ENCODE results near the gene ST6GALNAC3.

ST6GALNAC3 gene

GRCh38 chr1:76146184-76146583, 71.6 kb downstream of the ST6GALNAC3 start:
- FAIRE-seq: no peak

DNA sequence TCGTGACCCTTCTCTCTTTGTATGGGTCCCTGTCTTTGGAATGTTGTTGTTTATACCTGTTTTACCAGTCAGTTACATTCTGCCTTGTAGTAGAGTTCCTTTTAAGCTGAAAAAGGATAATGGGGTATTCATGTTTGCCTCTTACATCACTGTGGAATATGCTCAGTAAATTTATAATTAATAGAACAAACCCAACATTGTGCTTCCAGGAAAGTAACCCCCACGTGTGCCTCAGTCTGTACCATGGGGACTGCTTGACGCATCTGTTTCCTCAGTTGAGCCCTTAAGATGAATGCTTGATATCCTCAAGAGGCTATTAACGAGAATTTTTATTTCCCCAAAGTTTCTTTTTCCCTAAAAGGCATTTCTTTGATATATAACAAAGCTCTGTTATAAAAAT, 73.4 kb downstream of the ST6GALNAC3 start:
- no peak for FAIRE-seq

GRCh38 chr1:76148460-76148859, 73.9 kb downstream of the ST6GALNAC3 start:
- no peak for FAIRE-seq

GRCh38 chr1:76153841-76154205, 79.3 kb downstream of the ST6GALNAC3 start:
- no peak for FAIRE-seq

DNA sequence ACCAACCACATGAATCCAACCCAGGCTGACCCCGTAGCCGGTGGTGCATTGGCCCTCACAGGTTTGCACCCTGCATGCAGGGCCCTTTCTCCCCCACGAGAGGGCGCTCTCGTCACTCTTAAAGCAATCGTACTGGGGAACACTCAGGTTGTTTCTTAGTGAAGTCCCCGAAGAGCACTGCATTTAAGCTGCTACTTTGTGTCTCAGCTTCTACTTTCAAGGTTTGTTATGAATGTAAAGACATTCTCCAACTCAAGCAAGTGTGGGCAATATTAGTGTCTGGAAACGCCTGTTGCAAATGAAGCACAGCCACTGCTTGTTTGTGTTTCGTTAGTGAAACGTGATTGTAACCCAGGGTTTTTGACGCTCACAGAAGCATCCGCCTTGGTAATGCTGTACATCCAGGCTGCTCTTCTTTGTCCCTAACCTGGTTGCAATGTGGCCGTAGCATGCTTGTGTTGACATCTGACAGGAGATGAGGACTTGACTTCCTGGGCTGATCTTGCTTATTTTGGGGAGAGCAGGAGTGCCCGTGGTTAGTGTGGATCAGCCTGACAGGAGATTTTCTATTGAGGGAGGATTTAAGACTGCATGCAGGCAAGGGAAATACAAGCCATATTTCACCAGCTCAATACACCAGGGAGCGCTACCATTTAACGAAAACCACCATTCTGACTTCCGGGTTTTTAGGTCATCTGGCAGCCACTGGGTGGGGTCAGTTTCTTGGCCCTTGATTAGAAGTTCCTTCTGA, 79.8 kb downstream of the ST6GALNAC3 start:
- FAIRE-seq: no peak

DNA sequence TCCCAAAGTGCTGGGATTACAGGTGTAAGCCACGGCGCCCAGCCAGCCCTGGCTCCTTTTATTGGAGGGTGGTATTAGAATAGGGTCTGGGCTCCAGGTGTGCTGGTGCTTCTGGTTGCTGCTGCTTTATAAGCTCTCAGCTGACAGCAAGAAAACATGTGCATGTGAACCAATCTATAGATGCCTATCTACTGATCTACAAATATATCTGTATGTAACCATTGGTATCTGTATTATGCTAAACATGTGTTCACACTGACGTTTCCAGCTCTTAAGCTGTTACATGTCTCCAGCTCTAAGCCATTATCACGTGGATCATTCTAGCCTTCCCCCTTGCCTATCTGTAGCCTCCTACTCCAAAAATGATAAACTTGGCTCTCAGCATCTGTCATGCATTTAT, 82.4 kb downstream of the ST6GALNAC3 start:
- FAIRE-seq: no peak

DNA sequence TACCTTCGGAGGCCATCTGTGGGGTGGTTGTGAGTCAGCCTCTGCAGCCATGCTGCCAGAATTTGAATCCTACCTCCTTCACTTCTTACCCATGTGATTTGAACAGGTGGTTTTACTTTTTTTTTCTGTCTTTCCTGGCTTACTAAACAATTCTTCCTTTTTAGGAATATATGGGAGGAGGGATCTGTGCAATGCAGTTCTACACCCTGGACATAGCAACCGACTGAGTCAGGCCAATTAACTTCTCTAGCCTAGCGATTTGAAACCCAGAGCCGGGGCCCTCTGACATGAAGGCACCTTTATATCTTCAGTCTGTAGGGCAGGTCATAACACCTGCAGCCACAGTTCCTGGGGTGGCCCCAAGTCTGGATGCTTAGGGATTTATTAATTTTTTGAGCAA, 83.6 kb downstream of the ST6GALNAC3 start:
- no peak for FAIRE-seq

- FAIRE-seq: no peak
These were observed 85.7 kb downstream of the ST6GALNAC3 start for GRCh38 chr1:76160225-76160624.

DNA sequence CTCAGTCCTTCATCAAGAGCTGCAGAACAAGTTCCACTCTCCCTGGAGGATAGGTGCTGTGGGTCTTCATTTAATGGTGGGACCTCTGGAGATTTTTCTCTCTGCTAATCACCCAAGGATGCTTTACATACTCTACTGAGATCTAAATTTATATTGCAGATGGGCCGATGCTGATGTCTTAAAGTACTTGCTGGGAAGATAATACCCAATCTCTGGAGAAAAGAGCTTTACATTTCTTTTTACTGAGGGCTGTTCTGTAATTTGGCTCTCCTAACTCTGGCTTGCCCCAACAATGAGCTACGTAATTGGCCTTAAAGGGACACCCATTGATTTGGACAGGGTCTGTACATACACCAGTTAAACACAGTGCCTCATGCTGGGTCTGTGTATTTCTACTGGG, 86.9 kb downstream of the ST6GALNAC3 start:
- no peak for FAIRE-seq

GRCh38 chr1:76162254-76162653, 87.7 kb downstream of the ST6GALNAC3 start:
- no peak for FAIRE-seq

DNA sequence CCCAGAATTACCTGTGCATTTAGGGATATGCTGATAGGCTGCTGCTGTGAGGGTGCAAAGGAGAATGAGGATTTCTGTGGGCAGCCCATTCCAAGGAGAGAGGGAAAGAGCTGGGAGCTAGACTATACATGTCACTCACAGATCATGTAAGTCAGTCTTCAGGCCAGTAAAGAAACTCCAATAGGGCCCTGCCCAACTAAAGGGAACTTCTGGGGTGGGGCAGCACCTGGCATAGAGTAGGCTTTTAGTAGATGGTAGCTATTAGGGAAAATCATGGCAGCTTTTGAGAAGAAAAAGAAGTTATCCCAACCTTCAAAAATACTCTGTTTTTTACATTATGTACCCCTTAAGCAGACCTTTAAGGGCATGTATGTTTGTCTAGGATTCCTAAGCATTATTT, 89.6 kb downstream of the ST6GALNAC3 start:
- no peak for FAIRE-seq

- no peak for FAIRE-seq
These were observed 95.5 kb downstream of the ST6GALNAC3 start for GRCh38 chr1:76170084-76170483.

GRCh38 chr1:76170513-76170912, 96.0 kb downstream of the ST6GALNAC3 start:
- no peak for FAIRE-seq

DNA sequence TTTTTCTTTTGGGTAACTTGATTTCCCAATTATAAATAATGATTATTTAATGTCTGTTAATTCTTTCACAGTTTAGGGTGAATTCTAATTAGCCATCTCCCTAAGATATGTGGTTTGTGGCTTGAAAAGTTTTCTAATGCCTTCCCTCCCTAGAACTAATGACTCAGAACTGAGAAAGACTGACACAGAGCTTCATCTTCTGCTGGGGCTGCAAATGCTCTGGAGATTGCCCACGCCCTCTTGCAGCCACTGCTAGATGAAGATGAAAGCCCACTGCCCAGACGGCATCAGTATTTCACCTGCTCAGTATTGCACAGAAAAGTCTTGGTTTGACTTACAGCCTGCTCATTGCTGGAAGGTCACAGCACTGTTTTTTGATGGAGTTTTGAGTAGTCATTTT, 101.5 kb downstream of the ST6GALNAC3 start:
- no peak for FAIRE-seq

- FAIRE-seq: no peak
These were observed 103.1 kb downstream of the ST6GALNAC3 start for GRCh38 chr1:76177615-76178014.

GRCh38 chr1:76179219-76179698, 104.7 kb downstream of the ST6GALNAC3 start:
- FAIRE-seq: no peak

DNA sequence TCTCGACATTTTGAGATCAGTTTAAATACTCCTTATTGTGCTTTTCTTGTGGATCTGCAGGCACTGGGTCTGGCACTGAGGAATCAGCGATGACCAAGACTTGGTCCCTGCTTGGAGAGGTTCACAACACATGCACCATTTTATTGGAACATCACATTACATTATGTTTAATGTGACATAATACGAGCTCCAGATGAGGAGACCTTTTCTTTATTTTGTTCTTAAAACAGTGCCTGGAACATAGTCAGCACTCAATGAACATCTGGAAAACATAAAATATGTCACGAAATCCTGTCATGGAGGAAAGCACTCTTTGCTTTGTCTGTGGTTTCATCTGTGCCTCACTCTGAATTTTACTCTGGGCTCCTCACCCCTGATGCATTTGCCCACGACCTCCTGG, 110.7 kb downstream of the ST6GALNAC3 start:
- FAIRE-seq: no peak

- FAIRE-seq: no peak
These were observed 112.1 kb downstream of the ST6GALNAC3 start for GRCh38 chr1:76186554-76187170.

GRCh38 chr1:76187436-76187835, 112.9 kb downstream of the ST6GALNAC3 start:
- FAIRE-seq: no peak

DNA sequence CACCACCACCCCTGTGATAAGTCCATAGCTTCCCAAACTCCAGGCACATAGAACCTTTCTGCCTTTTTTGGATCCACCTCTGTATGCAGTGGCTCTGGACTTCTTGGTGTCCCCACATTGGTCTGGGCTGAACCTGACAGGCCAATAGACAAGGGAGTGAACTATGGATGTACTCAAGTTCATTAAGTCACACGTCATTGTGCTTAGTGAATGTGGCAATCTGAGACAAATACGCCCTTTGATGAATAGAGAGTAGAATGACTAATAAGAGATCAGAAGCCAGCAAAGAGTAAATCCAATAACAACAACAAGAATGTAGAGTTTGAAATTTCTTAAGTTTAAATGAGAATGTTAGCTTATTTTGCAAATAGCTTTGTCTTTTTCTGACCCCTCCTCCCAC, 114.8 kb downstream of the ST6GALNAC3 start:
- no peak for FAIRE-seq

- no peak for FAIRE-seq
These were observed 116.3 kb downstream of the ST6GALNAC3 start for GRCh38 chr1:76190749-76191424.

- FAIRE-seq: no peak
These were observed 117.0 kb downstream of the ST6GALNAC3 start for GRCh38 chr1:76191561-76191960.

- no peak for FAIRE-seq
These were observed 123.9 kb downstream of the ST6GALNAC3 start for GRCh38 chr1:76198452-76198851.

GRCh38 chr1:76202670-76203069, 128.1 kb downstream of the ST6GALNAC3 start:
- no peak for FAIRE-seq

Data from colon (tissue), 2 donors.